Mononuclear cell (primary cell): ENCODE measurements around the gene DPEP2. TPM values are rescaled to one million over a fixed set of nuclear protein-coding genes. Genes with fewer than 3 reads are reported as not detected.
"Not testable (repeated sequence)": the region's sequence is repeated elsewhere in the genome, so short reads cannot be mapped to it uniquely, and the experiment has no call there.

Experiments used
- H3K27me3 ChIP-seq: 2 replicates; pipeline ENCODE4 v1.6.0; 2011; ENCODE audit warnings: low read length, control low read depth; ENCODE audit not compliant: insufficient read depth
- H3K4me1 ChIP-seq: 2 replicates; pipeline ENCODE4 v1.5.1; 2011; ENCODE audit warnings: mild to moderate bottlenecking, low read length, control low read depth; ENCODE audit not compliant: insufficient read depth
- H3K4me3 ChIP-seq: 2 replicates; pipeline ENCODE4 v1.5.1; 2011; ENCODE audit warnings: mild to moderate bottlenecking, low read length, moderate library complexity
- H3K9me3 ChIP-seq: 2 replicates; pipeline ENCODE4 v1.5.1; 2011; ENCODE audit warnings: low read depth, mild to moderate bottlenecking, control low read depth, low read length
- total RNA-seq: library from RNA; depleted of rRNA; stranded (reverse); fragments of >200 nt; gene quantifications from one replicate; pipeline ENCODE4 v1.2.3, GENCODE V29; 2012

Gene DPEP2
- total RNA-seq, 1 donor = 17.2 TPM

DNA sequence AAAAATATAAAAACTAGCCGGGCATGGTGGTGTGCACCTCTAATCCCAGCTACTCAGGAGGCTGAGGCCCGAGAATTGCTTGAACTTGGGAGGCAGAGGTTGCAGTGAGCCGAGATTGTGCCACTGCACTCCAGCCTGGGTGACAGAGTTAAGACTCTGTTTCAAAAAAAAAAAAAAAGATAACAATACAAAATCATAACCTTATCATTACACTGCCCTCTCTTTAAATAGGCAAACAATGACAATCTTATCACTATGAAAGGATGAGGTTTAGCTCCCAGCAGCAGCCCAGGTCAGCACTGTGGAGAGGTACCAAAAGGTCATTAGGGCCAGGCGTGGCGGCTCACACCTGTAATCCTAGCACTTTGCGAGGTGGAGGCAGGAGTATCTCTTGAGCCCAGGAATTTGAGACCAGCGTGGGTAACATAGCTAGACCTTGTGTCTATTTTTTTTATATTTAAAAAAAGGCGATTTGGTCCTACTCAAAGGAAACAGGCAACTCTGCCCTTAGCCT, 19.9 kb upstream of the DPEP2 start:
- Histone ChIP-seq H3K27me3 (no peaks in the 10 kb centered on the region), H3K4me3 (no peak overlapping the region)

DNA sequence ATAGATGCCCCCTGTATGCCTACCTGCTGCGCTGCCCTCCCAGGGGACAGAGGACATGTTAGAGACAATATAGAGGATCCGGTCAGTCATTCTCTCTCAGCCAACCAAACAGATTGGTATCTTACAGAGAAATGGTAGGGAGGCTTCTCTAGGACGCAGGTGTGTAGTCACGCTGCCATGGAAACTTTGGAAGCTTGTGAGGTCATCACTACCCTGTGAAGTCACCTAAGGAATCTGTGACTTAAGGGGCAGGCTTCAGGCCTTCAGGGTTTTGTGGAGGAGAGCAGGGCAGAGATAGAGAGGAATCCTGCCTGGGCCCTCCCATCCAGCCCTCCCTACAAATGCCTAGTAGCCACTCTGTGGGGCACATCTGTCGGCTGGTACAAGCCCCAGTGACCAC, 16.4 kb upstream of the DPEP2 start, which contains the start of gene DPEP2NB:
Gene DPEP2NB (minus strand): TSS at position 231 of the 400 bp plus-strand sequence. CDS start 141 bp downstream, at position 90.
- Histone ChIP-seq H3K4me1 (peaks cover 20% of the 10 kb centered on the region), H3K9me3 (no peaks in the 10 kb centered on the region), H3K27me3 (no peaks in the 10 kb centered on the region), H3K4me3 (no peak within 1 kb of the TSS)

More for the DNA sequence above, 19.9 kb upstream of the DPEP2 start:
- Histone ChIP-seq H3K9me3 (no peaks in the 10 kb centered on the region), H3K4me1 (peaks cover 31% of the 10 kb centered on the region)

DNA sequence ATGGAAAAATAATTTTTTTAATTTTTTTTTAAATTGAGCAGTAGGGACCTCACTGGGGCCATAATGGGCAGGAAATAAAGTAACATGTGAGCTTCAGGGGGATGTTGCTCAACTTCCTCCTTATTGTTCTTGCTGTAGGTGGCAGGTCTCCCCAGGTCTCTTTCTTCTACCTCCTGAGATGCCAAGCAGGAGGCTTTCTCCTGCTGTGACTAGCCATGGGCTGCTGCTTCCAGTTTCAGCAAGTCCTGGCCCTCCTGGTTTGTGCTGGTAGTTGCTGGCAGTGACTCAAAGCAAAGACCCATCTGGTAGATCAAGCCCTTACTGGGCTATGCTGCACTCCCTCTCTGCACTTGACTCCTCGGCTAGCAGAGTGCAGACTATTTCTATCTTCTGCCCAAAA, 14.2 kb upstream of the DPEP2 start:
- H3K4me1 ChIP-seq = peaks cover 27% of the 10 kb centered on the region
- H3K9me3 ChIP-seq = no peaks in the 10 kb centered on the region
- H3K27me3 ChIP-seq = no peaks in the 10 kb centered on the region
- H3K4me3 ChIP-seq = no peak overlapping the region

DNA sequence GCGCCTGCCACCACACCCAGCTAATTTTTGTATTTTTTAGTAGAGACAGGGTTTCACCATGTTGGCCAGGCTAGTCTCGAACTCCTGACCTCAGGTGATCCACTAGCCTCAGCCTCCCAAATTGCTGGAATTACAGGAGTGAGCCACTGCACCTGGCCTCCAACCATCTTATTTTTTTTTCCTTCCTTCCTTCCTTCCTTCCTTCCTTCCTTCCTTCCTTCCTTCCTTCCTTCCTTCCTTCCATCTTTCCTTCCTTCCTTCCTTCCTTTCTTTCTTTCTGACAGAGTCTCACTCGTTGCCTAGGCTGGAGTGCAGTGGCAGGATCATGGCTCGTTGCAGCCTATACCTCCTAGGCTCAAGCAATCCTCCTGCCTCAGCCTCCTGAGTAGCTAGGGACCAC, 10.6 kb upstream of the DPEP2 start:
- not testable (repeated sequence) for H3K9me3 ChIP-seq, H3K27me3 ChIP-seq, H3K4me3 ChIP-seq
- H3K4me1 ChIP-seq = peaks cover 56% of the 10 kb centered on the region

DNA sequence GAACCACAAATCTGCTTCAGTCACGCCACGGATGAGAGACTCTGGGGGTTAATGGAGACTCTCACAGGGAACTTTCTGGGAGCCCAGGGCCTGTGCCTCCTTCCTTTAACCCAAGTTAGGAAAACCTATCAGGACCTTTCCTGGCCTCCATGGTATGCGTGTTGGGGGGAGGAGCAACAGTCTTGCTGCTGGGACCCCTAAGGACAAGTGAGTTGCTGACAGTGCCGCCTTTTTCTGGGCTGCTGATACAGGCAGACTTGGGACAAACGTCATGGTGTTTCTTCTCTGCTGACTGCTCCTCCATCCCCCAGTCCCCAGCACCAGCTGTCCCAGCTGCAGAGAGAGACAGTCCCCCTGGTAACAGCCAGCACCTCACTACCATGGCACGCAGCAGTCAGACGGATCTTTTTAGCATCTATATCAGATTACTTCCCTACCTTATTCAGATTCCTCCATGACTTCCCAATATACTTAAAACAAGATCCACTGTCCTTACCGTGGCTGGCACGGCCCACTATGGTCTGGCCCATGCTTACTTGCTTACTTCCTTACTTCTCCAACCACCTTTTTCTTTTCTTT, 10.0 kb upstream of the DPEP2 start:
- Histone ChIP-seq H3K27me3 (no peaks in the 10 kb centered on the region), H3K4me1 (peaks cover 61% of the 10 kb centered on the region), H3K4me3 (no peak overlapping the region), H3K9me3 (no peaks in the 10 kb centered on the region)

DNA sequence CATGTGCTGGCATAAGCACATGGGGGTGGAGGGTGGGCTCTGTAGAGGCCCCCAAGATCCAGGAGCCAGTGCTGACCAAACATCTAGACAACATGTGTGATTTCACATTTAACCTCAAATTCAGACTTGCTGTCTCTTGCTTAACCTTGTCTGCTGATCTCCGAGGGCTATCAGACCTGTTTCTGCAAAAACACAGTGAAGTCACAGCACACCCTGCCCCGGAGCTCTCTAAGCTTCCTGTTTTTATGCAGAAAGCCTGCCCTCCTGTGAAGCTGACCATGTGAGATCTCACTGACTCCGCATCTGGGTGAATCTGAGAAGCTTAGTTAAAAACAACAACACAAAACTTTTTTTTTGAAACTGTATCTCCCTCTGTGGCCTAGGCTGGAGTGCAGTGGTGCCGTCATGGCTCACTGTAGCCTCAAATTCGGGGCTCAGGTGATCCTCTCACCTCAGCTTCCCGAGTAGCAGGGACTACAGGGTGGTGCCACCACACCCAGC, 6.6 kb upstream of the DPEP2 start:
- no peaks in the 10 kb centered on the region for H3K9me3 ChIP-seq
- H3K4me1 ChIP-seq = peaks cover 54% of the 10 kb centered on the region
- no peak overlapping the region for H3K4me3 ChIP-seq
- H3K27me3 ChIP-seq = no peaks in the 10 kb centered on the region

DNA sequence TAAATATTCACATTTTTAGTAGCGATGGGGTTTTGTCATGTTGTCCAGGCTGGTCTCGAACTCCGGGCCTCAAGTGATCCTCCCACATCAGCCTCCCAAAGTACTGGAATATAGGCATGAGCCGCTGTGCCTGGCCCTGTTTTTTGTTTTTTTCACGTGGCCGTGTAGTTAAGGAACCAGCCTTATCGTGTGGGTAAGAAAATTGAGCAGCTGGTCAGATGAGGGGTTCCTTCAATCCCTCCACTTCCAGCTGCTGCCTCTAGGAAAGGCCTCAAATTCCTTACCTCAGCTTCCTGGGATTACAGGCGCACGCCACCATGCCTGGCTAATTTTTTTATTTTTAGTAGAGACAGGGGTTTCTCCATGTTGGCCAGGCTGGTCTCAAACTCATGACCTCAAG, 5.9 kb upstream of the DPEP2 start:
- no peaks in the 10 kb centered on the region for H3K9me3 ChIP-seq
- H3K4me1 ChIP-seq = peaks cover 60% of the 10 kb centered on the region
- H3K27me3 ChIP-seq = no peaks in the 10 kb centered on the region
- H3K4me3 ChIP-seq = no peak overlapping the region

DNA sequence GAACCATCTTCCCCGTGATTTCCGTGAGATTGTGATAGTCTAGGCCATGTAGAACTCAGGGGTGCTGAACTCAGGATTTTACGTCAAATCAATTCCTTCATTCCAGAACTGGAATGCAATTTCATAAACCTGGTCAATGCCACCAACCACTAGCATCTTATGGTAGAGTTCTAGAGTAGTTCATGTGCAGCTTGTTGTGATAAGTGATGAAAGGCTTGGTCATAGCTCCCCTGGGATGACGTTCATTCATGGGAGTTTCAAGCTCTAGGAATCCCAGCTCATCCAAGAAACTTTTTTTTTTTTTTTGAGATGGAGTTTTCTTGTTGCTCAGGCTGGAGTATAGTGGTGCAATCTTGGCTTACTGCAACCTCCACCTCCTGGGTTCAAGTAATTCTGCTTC, 3.7 kb upstream of the DPEP2 start:
- H3K4me3 ChIP-seq = no peak overlapping the region
- H3K4me1 ChIP-seq = peaks cover 73% of the 10 kb centered on the region
- H3K9me3 ChIP-seq = no peaks in the 10 kb centered on the region

DNA sequence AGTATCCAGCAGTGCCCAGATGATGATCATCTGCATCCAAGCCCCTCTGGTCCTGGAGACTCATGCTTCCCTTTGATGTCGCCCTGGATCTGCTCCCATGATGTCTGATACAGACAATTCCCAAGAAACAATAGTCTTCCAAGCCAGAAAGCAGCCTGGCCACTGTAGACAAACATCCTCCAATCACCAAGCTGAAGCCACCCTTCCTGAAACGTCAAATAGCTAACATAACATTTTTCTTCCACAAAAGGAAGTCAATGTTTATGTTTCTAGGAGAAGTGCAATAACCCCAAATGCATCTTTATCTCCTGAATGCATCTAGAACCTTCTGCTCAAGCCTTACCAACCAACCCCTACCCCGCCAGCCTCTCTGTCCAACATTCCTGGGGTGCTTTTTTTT, 1.2 kb upstream of the DPEP2 start:
- no peaks in the 10 kb centered on the region for H3K9me3 ChIP-seq
- no peaks in the 10 kb centered on the region for H3K27me3 ChIP-seq
- H3K4me1 ChIP-seq = peaks cover 74% of the 10 kb centered on the region
- peak overlapping the region; percentile 41 for H3K4me3 ChIP-seq

More for the DNA sequence above, 3.7 kb upstream of the DPEP2 start:
- H3K27me3 ChIP-seq = no peaks in the 10 kb centered on the region

DNA sequence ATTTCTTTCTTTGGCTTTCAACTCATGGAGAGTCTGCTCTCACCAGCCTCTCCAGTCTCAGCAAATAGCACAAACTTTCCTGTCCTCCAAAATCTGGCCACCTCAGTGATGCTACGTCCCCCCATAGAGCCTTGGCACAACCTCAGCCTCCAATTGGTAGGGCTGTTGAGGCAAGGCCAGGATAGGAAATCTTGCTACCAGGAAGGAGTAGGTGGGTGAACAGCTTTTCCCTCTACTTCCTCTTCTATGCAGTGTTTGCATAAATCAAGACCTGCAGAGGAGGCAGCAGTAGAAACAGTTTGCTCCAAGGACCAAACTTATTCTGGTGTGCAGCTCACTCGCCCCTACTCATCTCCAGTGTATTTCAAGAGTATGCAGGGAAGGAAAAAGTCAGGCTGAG, 701 bp upstream of the DPEP2 start:
- peaks cover 74% of the 10 kb centered on the region for H3K4me1 ChIP-seq

DNA sequence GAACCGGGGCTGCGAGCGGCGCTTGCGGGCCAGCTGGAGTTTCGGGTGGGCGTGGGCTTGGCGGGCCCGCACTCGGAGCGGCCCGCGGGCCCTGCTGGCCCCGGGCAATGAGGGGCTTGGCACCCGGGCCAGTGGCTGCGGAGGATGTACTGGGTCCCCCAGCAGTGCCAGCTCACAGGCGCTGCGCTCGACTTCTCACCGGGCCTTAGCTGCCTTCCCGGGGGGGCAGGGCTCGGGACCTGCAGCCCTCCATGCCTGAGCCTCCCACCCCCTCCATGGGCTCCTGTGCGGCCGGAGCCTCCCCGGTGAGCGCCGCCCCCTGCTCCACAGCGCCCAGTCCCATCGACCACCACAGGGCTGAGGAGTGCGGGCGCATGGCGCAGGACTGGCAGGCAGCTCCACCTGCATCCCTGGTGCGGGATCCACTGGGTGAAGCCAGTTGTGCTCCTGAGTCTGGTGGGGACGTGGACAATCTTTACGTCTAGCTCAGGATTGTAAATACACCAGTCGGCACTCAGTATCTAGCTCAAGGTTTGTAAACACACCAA, 979 bp downstream of the DPEP2 start:
- not testable (repeated sequence) for H3K9me3 ChIP-seq, H3K27me3 ChIP-seq
- peak overlapping the region; percentile 41 for H3K4me3 ChIP-seq
- H3K4me1 ChIP-seq = peaks cover 80% of the 10 kb centered on the region

More for the DNA sequence above, 701 bp upstream of the DPEP2 start:
- H3K4me3 ChIP-seq = peak overlapping the region; percentile 41
- H3K9me3 ChIP-seq = no peaks in the 10 kb centered on the region
- no peaks in the 10 kb centered on the region for H3K27me3 ChIP-seq

DNA sequence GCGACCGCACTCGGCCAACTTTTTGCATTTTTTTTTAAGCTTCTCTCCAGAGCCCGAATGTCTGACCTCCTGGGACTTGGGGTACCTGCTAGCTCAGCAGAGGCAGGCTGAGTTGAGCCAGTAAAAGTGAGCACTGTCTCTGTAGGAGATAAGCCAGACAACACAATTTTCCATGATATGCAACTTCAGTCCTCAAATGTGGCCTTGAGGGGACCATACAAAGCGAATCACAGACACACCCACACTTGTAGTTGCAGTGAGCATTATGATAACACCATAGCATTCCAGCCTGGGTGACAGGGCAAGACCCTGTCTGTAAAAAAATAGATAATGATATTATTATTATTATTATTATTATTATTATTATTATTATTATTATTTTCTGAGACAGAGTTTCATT, 2.6 kb downstream of the DPEP2 start:
- H3K4me3 ChIP-seq = no peak overlapping the region
- no peaks in the 10 kb centered on the region for H3K9me3 ChIP-seq
- H3K4me1 ChIP-seq = peaks cover 94% of the 10 kb centered on the region
- H3K27me3 ChIP-seq = no peaks in the 10 kb centered on the region

DNA sequence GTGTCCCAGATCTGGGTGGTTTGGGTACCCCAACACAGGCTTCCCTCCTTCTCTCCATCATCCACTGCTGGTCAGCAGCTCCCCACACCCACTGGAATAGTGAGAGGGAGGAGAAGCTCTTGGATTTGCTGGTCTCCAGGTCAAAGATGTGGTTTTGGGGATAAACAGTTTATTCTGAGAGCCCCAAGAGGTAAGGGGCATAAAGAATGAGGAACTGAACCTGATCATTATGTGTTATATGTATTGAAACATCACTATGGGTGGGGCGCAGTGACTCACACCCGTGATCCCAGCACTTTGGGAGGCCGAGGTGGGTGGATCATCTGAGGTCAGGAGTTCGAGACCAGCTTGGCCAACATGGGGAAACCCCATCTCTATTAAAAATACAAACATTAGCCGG, 3.9 kb downstream of the DPEP2 start:
- peaks cover 81% of the 10 kb centered on the region for H3K4me1 ChIP-seq
- no peaks in the 10 kb centered on the region for H3K9me3 ChIP-seq
- no peaks in the 10 kb centered on the region for H3K27me3 ChIP-seq
- no peak overlapping the region for H3K4me3 ChIP-seq

DNA sequence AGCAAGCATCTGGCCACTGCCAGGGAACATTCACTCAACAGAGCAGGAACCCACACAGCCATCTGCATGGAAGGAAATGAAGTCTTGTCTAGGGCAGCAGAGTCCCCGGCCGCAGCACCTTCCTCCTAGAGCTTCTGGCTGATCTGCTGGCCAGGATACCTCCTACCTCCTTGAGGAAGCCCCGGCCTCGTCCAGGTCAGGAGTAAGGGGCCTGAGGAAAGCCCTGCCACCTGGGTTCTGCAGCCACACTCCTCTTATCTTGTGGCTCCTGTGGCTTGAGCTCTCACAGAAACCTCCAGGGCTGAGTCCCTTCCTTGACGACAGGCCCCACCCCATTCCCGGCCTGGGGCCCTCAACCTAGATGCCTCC, 5.3 kb downstream of the DPEP2 start:
- not testable (repeated sequence) for H3K27me3 ChIP-seq, H3K9me3 ChIP-seq
- Histone ChIP-seq H3K4me1 (peaks cover 70% of the 10 kb centered on the region), H3K4me3 (peak overlapping the region; percentile 38)

DNA sequence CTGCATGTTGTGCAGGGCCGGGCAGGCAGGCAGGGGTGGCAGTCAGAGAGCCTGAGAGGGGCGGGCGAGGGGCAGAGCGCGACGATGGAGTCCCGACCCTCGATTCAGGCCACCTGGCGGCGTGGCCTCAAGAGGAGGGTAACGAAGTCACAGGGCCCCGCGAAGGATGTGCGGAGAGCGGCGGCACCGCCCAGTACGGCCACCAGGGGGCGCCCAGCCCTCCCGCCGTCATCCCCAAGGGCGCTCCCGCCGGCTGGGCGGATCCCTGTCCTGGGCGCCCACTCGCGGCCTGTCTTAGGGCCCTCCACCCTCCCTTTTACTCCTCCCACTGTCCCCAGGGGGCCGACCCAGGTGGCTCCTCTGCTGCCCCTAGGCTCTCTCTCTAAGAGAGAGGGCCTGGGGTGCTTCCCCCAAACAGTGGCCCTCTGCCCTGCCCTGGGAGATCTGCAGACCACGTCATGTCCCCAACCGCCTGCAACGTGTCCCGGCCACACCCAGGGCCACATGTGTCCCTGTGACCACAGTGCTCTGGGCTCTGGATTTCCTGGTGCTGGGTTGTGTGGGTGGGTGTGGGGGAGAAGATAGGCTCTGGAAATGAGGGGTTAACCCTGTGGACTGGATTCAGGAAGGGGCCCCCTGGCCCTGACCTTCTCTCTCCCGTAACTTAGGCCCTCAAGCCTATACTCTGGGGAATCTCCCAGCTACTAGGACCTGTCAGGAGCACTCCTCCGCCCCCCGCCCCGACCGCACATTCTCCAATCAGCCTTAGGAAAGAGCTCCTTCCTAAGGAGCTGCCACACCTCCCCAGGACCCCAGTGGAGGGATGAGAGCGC, 5.9 kb downstream of the DPEP2 start:
- Histone ChIP-seq H3K27me3 (no peaks in the 10 kb centered on the region), H3K4me1 (peaks cover 70% of the 10 kb centered on the region), H3K9me3 (no peaks in the 10 kb centered on the region)

More for the DNA sequence above, 5.9 kb downstream of the DPEP2 start:
- peak overlapping the region; percentile 38 for H3K4me3 ChIP-seq
